Activated CD4-positive, alpha-beta T cell treated with anti-CD3 and anti-CD28 coated beads, Interleukin-10, Interleukin-2, amounts not matched to agents 100 ng/mL and 50 ng/mL, durations not matched to agents 16 hours and 8 hours (primary cell): ENCODE data around the gene KRT16.
"Not testable (repeated sequence)": the region's sequence is repeated elsewhere in the genome, so short reads cannot be mapped to it uniquely, and the experiment has no call there.

Experiments used
- DNase-seq: peaks from one replicate; pipeline ENCODE4 v3.0.0-alpha.2; 2020

The KRT16 gene

GRCh38 chr17:41582061-41582968 lies 30.3 kb downstream of the KRT16 start:
- DNase-seq = not testable (repeated sequence)

- DNase-seq = no peak
Measured at GRCh38 chr17:41581366-41582060, 31.1 kb downstream of the KRT16 start.

DNA sequence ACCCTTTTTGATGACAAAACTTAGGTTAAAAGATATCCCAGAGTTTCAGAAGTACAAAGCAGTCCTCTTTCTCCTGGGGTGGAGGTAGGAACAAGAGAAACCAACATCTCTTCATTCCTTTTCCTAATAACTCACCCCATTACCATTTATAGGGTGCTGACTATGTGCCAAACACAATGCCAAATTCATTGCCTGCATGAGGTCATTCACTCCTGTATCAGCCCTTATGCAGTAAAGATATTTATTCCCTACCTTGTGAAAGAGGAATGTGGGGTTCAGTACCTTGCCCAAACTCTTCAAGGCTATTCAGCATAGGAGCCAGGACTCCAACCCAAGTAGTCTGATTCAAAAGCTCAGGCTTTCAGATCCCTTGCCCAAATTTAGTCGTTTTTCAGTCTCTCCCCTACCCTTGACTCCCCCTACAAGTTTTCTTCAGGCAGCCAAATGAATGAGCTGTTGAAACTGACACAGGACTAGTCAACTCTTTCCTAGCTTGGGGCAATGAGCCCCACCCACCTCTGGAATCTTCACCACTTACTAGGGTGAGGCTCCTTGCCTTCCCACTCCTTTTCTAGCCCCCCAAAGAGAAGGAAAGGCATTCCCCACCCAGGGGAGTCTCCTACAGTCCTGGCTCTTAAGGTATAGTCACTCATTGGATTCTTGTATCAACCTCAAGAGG lies 31.7 kb downstream of the KRT16 start:
- no peak for DNase-seq

GRCh38 chr17:41580244-41580575 lies 32.4 kb downstream of the KRT16 start:
- DNase-seq = no peak

DNA sequence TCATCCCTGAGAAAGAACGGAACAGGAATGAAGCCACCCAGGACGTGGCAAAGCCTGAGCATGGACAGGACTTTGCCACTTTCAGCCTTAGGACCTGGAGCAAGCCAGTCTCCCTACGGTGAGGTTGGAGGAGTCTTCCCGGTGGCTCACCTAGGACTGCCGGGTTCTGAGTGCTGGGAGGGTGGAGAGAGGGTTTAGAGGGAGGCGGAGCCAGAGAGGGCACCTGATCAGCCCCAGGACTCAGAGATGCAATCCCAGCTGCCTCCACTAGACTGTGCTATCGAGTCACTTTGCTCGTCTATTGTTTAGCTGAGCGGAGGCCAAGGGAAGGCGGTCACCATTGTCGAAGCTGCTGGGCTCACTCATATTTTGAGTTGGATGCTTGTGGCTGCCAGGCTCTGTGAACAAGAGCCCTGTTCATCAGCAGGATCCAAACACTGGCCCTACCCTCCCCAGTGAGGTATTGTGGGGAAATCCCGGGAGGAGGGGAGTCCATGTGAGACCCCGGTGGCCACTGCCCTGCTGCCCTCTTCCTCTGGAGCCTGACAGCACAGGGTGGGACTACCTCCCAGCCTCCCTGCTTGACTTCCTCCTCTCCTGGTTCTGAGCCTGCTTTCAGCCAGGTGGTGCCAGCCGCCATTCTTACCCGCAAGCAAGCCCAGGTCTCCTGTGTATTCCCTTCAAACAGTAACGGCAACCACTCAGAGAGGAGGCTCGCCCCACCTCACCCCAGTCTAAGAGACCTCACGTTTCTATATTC lies 32.9 kb downstream of the KRT16 start:
- DNase-seq = peak; percentile 82

- no peak for DNase-seq
Measured at GRCh38 chr17:41578971-41579370, 33.6 kb downstream of the KRT16 start.

- no peak for DNase-seq
Measured at GRCh38 chr17:41578538-41578937, 34.0 kb downstream of the KRT16 start.

- DNase-seq = not testable (repeated sequence)
Measured at GRCh38 chr17:41576740-41577139, 35.8 kb downstream of the KRT16 start.

DNA sequence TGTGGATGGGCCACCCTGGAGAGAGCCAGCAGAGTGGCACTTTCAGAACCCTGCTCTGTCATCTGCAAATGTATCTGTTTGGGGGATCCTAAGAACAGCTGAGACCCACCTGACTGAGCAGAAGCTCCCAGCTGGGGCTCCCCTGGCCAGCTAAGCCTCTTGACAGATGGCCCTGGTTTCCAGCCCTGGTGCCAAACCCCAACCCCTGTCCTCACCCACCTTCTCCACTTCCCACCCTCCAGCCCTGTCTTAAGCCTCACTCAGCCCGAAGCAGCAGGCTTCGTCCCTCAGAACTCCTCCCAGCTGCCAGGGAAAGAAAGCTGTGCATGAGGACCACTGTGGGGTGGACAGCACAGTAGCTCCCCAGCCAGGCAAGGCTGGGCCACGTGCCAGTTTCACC lies 37.2 kb downstream of the KRT16 start:
- no peak for DNase-seq

DNA sequence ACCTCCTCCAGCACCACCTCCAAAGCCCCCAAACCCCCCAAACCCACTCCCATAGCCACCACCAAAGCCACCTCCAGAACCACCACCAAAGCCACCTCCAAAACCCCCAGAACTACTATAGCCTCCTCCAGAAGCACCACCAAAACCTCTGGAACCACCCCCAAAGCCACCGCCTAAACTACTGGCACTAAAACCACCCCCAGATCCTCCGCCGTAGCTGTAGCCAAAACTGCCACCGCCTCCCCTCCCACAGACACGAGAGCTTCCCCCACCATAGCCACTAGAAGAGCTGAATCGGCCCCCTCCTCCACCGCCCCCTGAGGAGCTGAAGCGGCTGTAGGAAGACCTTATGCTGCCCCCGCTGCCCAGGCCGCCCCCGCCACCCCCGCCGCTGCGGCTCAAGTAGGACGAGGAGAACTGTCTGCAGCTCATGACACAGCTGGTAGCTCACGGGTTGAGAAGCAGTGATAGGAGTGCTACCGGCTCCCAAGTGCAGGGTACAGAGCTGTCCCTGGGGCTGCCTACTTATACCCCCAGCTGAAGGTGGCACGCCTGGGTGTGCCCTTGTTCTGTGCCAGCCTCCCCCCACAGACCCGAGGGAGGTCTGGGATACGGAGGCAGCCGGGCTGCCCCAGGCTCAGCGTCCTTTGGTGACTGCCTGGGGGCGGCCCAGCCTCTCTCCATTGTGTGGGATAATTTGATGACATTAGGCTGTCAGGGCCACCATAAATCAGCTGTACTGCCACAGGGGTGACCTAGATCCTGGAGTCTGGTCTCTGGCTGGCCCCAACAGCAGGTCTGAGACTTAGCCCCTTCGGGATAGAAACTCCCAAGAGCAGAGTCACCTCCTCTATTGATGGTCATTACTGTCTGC lies 40.8 kb downstream of the KRT16 start, which contains the start of gene KRT9:
Gene KRT9 (minus strand): TSS at position 499 of the 874 bp plus-strand sequence. CDS start 67 bp downstream, at position 432.
- no peak for DNase-seq

GRCh38 chr17:41567317-41567716 lies 45.2 kb downstream of the KRT16 start:
- DNase-seq = no peak

GRCh38 chr17:41565338-41565737 lies 47.2 kb downstream of the KRT16 start:
- no peak for DNase-seq

DNA sequence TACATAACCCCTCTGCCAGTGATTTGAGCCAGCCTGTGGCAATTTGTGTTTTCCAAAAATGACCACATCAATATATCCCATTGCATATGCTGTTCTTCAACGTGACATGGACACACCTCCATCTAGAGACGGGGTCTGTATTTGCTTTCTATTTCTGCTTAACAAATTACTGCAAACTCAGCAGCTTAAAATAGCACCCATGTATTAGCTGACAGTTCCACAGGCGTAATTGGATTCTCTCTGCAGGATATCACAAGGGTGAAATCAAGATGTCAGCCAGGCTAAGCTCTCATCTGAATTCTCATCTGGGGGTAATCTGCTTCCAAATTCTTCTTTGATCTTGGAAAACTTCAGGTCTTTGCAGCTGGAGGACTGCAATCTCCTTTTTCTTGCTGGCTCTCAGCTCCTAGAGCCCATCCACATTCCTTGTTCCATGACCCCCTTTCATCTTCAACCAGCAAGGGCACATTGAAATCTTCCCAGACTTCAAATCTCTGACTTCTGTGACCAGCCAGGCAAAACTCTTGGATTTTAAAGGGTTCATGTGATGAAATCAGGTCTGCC lies 48.9 kb downstream of the KRT16 start:
- DNase-seq = no peak

- DNase-seq = no peak
Measured at GRCh38 chr17:41561554-41561953, 51.0 kb downstream of the KRT16 start.
